GM21390 (cell line): ENCODE results near the gene POLDIP2.
A peak's percentile ranks its signal among the peaks of the same experiment; 100 is the strongest.

Experiments
- ATAC-seq: cut with Tn5 transposase; IDR thresholded peaks from one replicate; pipeline ENCODE4 v1.9.1; 2021; ENCODE audit not compliant: unreplicated experiment

POLDIP2 gene

GRCh38 chr17:28338056-28338768 is 19.1 kb downstream of the POLDIP2 start:
- ATAC-seq = no peak

DNA sequence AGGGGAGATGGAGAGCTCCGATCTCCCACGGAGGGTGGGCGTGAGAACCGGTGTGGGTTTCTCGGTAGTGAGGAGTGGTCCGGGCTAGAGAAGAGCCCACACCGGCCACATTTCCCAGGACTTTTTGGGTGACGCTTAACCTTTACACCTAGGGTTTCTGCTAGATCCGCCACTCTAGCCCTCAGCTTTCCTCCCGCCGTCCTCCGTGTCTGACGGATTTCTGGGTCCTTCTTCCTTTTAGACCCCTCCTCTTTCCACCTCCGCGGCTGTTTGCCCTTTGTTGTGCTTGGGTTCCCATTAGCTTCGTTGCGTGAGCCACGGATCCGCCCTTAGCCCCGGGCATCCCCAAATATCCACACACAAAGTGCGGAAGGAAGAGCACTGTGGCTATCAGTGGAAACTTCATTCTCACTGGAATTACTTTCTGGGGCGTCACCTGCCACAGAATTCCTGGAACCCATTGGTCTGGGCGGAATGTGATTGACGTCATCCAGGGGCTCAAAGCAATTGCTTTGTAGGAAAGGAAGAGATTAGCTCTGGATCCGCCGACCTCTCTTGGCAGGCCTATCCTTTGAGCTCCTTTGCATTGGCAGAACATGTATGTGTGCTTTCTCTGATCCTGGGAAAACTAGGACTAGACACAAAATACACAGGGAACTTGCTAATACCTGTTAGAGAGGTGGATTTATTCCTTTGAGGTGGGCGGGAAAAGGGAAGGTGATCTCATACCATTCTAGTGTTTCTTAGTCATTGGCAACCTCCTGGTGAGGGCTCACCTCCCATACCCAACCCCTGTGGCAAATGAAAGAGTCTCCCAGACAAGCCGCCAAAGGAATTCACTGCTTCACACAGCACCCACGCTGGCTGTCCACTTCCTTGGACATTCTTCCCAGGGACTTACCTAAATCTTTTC is 21.1 kb downstream of the POLDIP2 start:
- no peak for ATAC-seq

GRCh38 chr17:28335201-28335958 is 21.9 kb downstream of the POLDIP2 start, which contains the start of the genes IFT20 and TNFAIP1:
TSS of gene IFT20 (minus strand) at chr17:28335472. CDS start at chr17:28331985, 3,487 bp downstream.
TSS of gene TNFAIP1 (plus strand) at chr17:28335761. CDS start at chr17:28339522, 3,761 bp downstream.
- ATAC-seq = peak; percentile 92

GRCh38 chr17:28334666-28335200 is 22.6 kb downstream of the POLDIP2 start:
- ATAC-seq = no peak

GRCh38 chr17:28334171-28334570 is 23.2 kb downstream of the POLDIP2 start:
- no peak for ATAC-seq

- no peak for ATAC-seq
These were observed 24.1 kb downstream of the POLDIP2 start for GRCh38 chr17:28333083-28333746.

DNA sequence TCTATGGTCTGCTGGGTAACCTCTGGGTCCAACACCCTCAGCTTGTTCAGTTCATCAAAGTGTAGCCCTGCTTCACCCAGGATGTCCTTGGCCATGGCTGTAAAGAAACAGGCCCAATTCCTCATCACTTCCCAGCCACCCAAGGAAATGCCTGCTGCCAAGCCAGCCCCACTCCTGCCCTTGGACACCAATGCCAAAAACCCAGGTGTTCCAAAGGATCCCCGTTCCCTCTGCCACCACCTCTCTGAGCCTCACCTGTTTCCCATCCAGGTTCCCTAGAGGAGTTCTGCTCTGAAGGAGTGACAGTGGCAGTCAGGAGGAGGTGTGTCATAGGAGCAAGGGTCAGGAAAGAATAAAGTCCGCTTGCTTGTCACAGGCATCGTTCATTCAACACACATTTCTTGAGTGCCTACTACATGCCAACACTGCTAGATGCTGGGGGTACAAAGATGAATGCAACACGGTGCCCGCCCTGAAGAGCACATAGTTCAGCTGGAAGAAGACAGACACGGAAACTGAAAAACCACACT is 25.4 kb downstream of the POLDIP2 start:
- no peak for ATAC-seq

DNA sequence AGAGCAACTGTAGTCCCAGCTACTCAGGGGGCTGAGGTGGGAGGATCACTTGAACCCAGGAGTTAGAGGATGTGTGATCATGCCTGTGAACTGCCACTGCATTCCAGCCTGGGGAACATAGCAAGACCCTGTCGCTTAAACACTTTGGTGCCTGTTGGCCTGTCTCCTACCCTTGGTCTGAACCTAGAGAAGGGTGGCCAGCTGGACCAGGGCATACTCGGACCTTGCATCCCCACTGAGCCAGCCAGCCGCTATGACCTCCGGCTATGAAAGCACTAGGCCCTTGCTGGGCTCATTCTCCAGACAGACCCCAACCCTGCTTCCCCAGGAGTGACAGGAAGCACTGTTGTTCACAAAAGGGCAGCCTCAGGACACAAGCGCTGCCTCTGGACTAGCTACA is 26.7 kb downstream of the POLDIP2 start:
- ATAC-seq = no peak

DNA sequence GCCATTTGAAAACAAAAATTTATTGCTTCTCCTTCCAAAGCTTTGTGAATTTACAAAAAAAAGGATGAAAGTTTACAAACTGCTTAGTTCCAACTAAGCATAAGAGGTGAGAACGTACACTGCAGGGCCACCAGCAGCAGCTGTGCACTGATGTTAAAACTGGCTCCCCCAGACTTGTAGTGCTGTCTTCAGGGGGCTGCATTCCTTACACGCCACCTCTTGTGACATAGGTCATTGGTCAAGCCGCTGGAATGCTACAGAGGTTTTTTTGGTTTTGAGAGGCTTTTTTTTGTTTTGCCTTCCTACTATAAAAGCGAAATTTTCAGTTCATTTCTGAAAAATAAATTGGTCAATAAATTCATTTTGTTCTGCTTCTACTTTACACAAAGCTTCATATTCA is 29.0 kb downstream of the POLDIP2 start:
- no peak for ATAC-seq

- no peak for ATAC-seq
These were observed 29.6 kb downstream of the POLDIP2 start for GRCh38 chr17:28327709-28328108.

DNA sequence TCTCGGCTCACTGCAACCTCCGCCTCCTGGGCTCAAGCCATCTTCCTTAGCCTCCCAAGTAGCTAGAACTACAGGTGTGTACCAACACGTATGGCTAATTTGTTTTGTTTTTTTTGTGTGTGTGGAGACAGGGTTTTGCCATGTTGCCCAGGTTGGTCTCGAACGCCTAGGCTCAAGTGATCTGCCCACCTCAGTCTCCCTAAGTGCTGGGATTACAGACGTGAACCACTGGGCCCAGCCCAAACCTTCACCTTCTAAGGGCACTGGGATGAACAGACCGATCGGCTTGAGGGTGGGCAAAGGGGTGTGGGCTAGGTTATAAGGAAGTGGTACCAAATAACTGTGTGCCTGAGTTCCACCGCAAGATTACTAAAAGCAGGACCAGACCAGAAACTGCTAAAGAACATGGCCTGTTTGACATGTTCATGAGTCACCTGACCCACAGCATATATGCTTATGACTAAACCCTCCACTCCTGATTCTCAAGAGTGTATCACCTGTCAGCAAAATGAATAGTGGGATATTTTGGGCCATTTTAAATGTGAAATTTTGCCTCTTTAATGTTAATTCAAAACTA is 30.2 kb downstream of the POLDIP2 start:
- ATAC-seq = peak; percentile 70

DNA sequence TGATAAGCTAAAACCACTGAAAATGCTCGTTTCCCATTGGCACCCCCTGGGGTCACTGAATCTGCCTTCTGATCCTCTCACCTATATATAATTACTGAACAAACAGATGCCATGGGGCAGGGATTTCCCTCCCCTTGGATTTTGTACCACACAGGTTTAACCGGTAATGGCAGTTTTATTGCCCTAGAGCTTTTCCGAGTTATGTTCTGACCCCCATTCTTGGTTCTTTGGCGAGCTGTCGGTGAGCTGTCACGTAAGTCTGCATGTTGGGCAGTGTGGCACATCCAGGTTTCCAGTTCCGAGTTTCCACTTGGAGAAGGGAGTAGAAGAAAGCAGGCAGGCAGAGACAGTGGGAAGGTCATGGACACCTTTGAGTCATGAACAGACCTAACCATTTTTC is 31.2 kb downstream of the POLDIP2 start:
- ATAC-seq = no peak

- ATAC-seq = no peak
These were observed 32.1 kb downstream of the POLDIP2 start for GRCh38 chr17:28325211-28325610.

DNA sequence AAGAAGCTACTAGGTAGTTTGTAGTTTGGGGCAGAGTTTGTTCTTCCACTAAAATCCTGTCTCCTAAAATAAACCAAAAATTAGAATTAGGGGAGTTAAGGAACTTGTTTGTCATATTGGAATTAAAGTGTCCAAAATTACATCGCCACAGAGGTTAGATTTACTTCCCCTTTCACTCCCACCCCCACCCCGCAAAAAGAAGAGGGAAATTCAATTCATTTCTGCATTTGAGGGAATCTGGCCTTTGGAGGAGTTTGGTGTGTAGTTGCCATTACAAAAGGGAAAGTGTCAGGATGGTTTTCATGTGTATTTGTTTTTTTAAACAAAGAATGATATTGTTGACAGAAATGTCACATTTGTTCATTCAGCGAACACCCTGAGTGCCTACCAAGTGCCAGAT is 32.5 kb downstream of the POLDIP2 start:
- ATAC-seq = no peak

- no peak for ATAC-seq
These were observed 33.0 kb downstream of the POLDIP2 start for GRCh38 chr17:28324267-28324745.

- no peak for ATAC-seq
These were observed 36.9 kb downstream of the POLDIP2 start for GRCh38 chr17:28320215-28321061.

- ATAC-seq = no peak
These were observed 37.8 kb downstream of the POLDIP2 start for GRCh38 chr17:28319598-28319935.

GRCh38 chr17:28318759-28319597 is 38.3 kb downstream of the POLDIP2 start, which contains the start of gene TMEM97:
TSS of gene TMEM97 (plus strand) at chr17:28319200. CDS start at chr17:28319240, 40 bp downstream.
- peak; percentile 95 for ATAC-seq
